DOHH2 (cell line): Measurements from ENCODE around the gene TMEM30A.

ENCODE experiments used
- H3F3A ChIP-seq: fragments of 200-600 bp; sonication (generic), shearing (Covaris generic); 2 replicates; pipeline ENCODE4 v1.6.0; 2016; ENCODE audit warnings: antibody characterized with exemption, mild to moderate bottlenecking; ENCODE audit not compliant: control insufficient read depth, insufficient read depth
- H3K27ac ChIP-seq: fragments of 200-600 bp; sonication (generic); 2 replicates; pipeline ENCODE4 v1.5.1; 2014; ENCODE audit warnings: low read depth, mild to moderate bottlenecking, low read length, moderate library complexity
- H3K27me3 ChIP-seq: fragments of 200-600 bp; sonication (generic); 2 replicates; pipeline ENCODE4 v1.6.1; 2014; ENCODE audit warnings: mild to moderate bottlenecking, low read length, mixed read lengths; ENCODE audit not compliant: control insufficient read depth
- H3K36me3 ChIP-seq: fragments of 200-600 bp; sonication (generic); 2 replicates; pipeline ENCODE4 v1.6.1; 2014; ENCODE audit warnings: mild to moderate bottlenecking, low read length, moderate library complexity, mixed read lengths; ENCODE audit not compliant: control insufficient read depth
- H3K4me1 ChIP-seq: fragments of 200-600 bp; sonication (generic); 2 replicates; pipeline ENCODE4 v1.6.1; 2014; ENCODE audit warnings: mild to moderate bottlenecking, low read length, mixed read lengths; ENCODE audit not compliant: control insufficient read depth
- H3K4me2 ChIP-seq: fragments of 200-600 bp; sonication (generic); 2 replicates; pipeline ENCODE4 v1.6.0; 2014; ENCODE audit warnings: mild to moderate bottlenecking, low read length, moderate library complexity
- H3K4me3 ChIP-seq: fragments of 200-600 bp; sonication (generic); 2 replicates; pipeline ENCODE4 v1.5.1; 2014; ENCODE audit warnings: mild to moderate bottlenecking, low read length, mixed read lengths
- H3K79me2 ChIP-seq: fragments of 200-600 bp; sonication (generic); 2 replicates; pipeline ENCODE4 v1.6.1; 2014; ENCODE audit warnings: mild to moderate bottlenecking, low read length, mixed read lengths; ENCODE audit not compliant: control insufficient read depth
- H3K9me2 ChIP-seq: fragments of 200-600 bp; sonication (generic); replicated peaks from 2 replicates; pipeline ENCODE4 v1.6.1; 2014; ENCODE audit warnings: mild to moderate bottlenecking, low read length, mixed read lengths; ENCODE audit not compliant: control insufficient read depth
- H3K9me3 ChIP-seq: fragments of 200-600 bp; sonication (generic); 2 replicates; pipeline ENCODE4 v1.6.1; 2014; ENCODE audit warnings: antibody characterized with exemption, low read length, mixed read lengths; ENCODE audit not compliant: control insufficient read depth, insufficient read depth
- H4K20me1 ChIP-seq: fragments of 200-600 bp; sonication (generic); 2 replicates; pipeline ENCODE4 v1.6.0; 2014; ENCODE audit warnings: low read depth, mild to moderate bottlenecking, antibody characterized with exemption, low read length, moderate library complexity; ENCODE audit not compliant: control insufficient read depth, insufficient read depth
- EZH2phosphoT487 ChIP-seq: fragments of 200-600 bp; sonication (generic); IDR thresholded peaks from 2 replicates; pipeline ENCODE4 v1.6.1; 2017; ENCODE audit warnings: borderline replicate concordance, mild to moderate bottlenecking, antibody characterized with exemption, low read length, moderate library complexity, mixed read lengths
- TF ChIP-seq, protein P1 (sequence below): fragments of 200-600 bp; sonication (generic); IDR thresholded peaks from one replicate; pipeline ENCODE4 v1.5.1; 2014; ENCODE audit warnings: antibody characterized with exemption, mild to moderate bottlenecking, low read depth, low read length; ENCODE audit not compliant: poor library complexity, severe bottlenecking

Gene TMEM30A

DNA sequence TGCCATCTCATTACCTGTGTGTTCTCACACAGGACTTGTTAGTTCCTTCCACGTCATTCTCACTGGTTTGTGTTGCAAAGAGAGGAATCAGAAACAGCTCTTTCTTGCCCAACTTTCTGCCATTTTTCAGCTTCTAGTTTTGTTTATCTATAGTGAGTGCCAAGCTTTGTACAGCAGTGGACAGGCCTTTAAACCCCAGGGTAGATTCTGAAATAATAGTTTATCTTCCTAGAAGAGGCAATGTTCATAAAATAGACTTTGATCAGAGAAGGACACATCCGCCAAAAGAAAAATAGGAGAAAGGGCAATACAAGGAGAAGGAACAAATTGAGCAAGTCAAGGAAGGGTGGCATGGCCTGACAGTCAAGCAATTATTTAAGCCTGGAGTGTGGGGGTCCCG lies 17.7 kb upstream of the TMEM30A start:
- H4K20me1 ChIP-seq, result no peaks in the 10 kb centered on the region
- no peaks in the 10 kb centered on the region; the same call in 1 of the 2 replicates for H3F3A ChIP-seq
- no peaks in the 10 kb centered on the region for H3K79me2 ChIP-seq
- no peak overlapping the region for H3K4me2 ChIP-seq
- TF ChIP-seq, protein P1, sequence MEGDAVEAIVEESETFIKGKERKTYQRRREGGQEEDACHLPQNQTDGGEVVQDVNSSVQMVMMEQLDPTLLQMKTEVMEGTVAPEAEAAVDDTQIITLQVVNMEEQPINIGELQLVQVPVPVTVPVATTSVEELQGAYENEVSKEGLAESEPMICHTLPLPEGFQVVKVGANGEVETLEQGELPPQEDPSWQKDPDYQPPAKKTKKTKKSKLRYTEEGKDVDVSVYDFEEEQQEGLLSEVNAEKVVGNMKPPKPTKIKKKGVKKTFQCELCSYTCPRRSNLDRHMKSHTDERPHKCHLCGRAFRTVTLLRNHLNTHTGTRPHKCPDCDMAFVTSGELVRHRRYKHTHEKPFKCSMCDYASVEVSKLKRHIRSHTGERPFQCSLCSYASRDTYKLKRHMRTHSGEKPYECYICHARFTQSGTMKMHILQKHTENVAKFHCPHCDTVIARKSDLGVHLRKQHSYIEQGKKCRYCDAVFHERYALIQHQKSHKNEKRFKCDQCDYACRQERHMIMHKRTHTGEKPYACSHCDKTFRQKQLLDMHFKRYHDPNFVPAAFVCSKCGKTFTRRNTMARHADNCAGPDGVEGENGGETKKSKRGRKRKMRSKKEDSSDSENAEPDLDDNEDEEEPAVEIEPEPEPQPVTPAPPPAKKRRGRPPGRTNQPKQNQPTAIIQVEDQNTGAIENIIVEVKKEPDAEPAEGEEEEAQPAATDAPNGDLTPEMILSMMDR, result no peak
- no peak for TF ChIP-seq EZH2phosphoT487
- peaks cover 7% of the 10 kb centered on the region for H3K4me1 ChIP-seq
- H3K9me2 ChIP-seq, result no peaks in the 10 kb centered on the region
- H3K4me3 ChIP-seq, result no peak overlapping the region
- H3K27me3 ChIP-seq, result 0 out of 2 replicates have a peak, but pooled peaks cover 4% of the 10 kb centered on the region
- no peaks in the 10 kb centered on the region for H3K36me3 ChIP-seq
- no peaks in the 10 kb centered on the region for H3K9me3 ChIP-seq
- no peak overlapping the region for H3K27ac ChIP-seq

DNA sequence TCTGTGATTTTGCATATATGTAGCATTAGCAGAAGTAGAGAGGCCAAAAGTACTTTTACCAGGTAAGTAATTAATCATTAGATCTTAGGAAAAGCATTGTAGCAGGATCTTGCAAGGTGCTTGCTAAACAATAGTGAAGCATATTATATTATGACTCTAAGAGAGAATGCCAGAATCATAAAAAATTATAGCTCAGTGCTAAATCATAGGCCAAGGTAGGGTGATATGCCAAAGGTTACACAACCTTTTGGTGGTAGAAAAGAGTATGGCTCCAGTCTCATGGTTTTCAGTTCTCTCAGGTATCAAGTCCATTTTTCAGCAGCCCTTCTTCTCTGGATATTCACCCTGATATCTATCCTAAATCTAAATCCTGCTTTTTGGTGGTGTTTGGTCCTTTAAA lies 16.9 kb upstream of the TMEM30A start:
- H3F3A ChIP-seq, result no peaks in the 10 kb centered on the region; the same call in 1 of the 2 replicates
- no peaks in the 10 kb centered on the region for H3K79me2 ChIP-seq
- no peaks in the 10 kb centered on the region for H3K9me2 ChIP-seq
- H3K36me3 ChIP-seq, result no peaks in the 10 kb centered on the region
- no peak overlapping the region for H3K27ac ChIP-seq
- no peak overlapping the region for H3K4me3 ChIP-seq
- no peak overlapping the region for H3K4me2 ChIP-seq
- H3K27me3 ChIP-seq, result 0 out of 2 replicates have a peak, but pooled peaks cover 2% of the 10 kb centered on the region
- H3K4me1 ChIP-seq, result peaks cover 7% of the 10 kb centered on the region
- TF ChIP-seq EZH2phosphoT487, result no peak
- TF ChIP-seq, protein P1, result no peak
- no peaks in the 10 kb centered on the region for H4K20me1 ChIP-seq
- no peaks in the 10 kb centered on the region for H3K9me3 ChIP-seq

DNA sequence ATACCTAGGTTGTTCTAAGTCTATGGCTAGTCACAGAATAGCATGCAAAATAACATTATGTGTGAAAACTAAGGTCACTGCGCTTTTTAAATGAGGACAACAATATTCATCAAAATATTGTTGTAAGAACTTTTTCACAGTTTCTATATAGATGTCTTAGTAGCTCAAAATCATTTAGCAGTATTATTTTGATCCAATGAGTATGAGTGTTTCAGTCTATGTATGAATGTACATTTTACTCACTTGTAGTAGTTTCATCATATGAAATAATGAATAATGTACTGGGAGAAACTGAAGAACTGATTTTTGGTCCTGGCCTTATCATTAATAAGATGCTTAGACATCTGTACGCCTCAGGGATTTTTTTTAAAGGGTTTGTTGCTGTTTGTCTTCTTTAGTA lies 16.5 kb upstream of the TMEM30A start:
- no peaks in the 10 kb centered on the region for H3K79me2 ChIP-seq
- H3K36me3 ChIP-seq, result no peaks in the 10 kb centered on the region
- no peaks in the 10 kb centered on the region for H3K9me2 ChIP-seq
- peaks cover 7% of the 10 kb centered on the region for H3K4me1 ChIP-seq
- no peaks in the 10 kb centered on the region for H4K20me1 ChIP-seq
- H3K27ac ChIP-seq, result no peak overlapping the region
- no peaks in the 10 kb centered on the region; the same call in 1 of the 2 replicates for H3F3A ChIP-seq
- no peak overlapping the region for H3K4me3 ChIP-seq
- 0 out of 2 replicates have a peak, but pooled peaks cover 2% of the 10 kb centered on the region for H3K27me3 ChIP-seq
- H3K9me3 ChIP-seq, result no peaks in the 10 kb centered on the region
- no peak overlapping the region for H3K4me2 ChIP-seq
- no peak for TF ChIP-seq EZH2phosphoT487
- TF ChIP-seq, protein P1, result no peak
